ENCODE data around the gene HSP90AA1. TPM values are rescaled to one million over a fixed set of nuclear protein-coding genes. Genes with fewer than 3 reads are reported as not detected.
A peak's percentile ranks its signal among the peaks of the same experiment; 100 is the strongest.

The HSP90AA1 gene
- total RNA-seq, 1 experiment from 2014 or later, result 842 TPM

DNA sequence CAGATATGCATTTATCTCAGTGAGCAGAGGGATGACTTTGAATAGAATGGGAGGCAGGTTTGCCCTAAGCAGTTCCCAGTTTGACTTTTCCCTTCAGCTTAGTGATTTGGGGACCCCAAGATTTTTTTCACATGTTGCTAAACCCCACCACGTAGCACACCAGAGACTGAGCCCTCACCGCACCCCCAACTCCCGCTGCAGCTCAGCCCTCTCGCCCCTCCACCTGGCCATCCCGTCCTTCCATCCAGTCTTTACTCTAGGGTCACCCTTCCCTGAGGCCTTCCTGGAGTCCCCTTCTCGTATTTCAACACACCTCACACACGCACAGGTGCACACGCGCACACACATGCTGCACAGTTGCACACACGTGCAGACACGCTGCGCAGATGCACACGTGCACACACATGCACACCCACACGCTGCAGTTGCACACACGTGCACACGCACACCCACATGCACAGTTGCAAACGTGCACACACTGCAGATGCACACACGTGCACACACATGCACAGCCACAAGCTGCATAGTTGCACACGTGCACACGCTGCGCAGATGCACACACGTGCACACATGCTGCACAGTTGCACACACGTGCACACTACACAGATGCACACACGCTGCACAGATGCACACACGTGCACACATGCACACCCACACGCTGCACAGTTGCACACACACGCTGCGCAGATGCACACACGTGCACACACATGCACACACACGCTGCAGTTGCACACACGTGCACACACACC, 30.0 kb downstream of the HSP90AA1 start:
- no peak for ATAC-seq
- Mint-ChIP-seq H3K4me1 (peaks cover 38% of the 10 kb centered on the region), H3K27me3 (ENCODE audit: low read depth) (no peaks in the 10 kb centered on the region), H3K4me3 (no peak overlapping the region), H3K27ac (0 out of 2 replicates have a peak overlapping the region, but pooled peaks have one; percentile 70), H3K9me3 (no peaks in the 10 kb centered on the region), H3K36me3 (peaks cover 10% of the 10 kb centered on the region)
- DNase-seq (ENCODE audit: low spot score), result no peak
- ChIA-PET CTCF (interaction anchor here (1.4 to 1.6 kb wide), 2 partner anchors 10 to 39 kb away, joined by 5 to 6 read pairs; no protein-coding TSS in a partner anchor), POLR2A (no interaction called here)
- TF ChIP-seq FOXP1 (CRISPR knock-in tag; IDR thresholded peaks at IDR 0.05; ENCODE audit: borderline replicate concordance) (no peak), CREB1 (CRISPR knock-in tag; IDR thresholded peaks at IDR 0.05) (no peak), ZNF121 (CRISPR knock-in tag; IDR thresholded peaks at IDR 0.05) (peak; percentile 52; the same call in 1 of the 2 replicates)
- TF ChIP-seq, protein P1, sequence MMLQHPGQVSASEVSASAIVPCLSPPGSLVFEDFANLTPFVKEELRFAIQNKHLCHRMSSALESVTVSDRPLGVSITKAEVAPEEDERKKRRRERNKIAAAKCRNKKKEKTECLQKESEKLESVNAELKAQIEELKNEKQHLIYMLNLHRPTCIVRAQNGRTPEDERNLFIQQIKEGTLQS (CRISPR knock-in tag; conservative IDR thresholded peaks at IDR 0.05), result peak; percentile 55; the same call in 1 of the 2 replicates

DNA sequence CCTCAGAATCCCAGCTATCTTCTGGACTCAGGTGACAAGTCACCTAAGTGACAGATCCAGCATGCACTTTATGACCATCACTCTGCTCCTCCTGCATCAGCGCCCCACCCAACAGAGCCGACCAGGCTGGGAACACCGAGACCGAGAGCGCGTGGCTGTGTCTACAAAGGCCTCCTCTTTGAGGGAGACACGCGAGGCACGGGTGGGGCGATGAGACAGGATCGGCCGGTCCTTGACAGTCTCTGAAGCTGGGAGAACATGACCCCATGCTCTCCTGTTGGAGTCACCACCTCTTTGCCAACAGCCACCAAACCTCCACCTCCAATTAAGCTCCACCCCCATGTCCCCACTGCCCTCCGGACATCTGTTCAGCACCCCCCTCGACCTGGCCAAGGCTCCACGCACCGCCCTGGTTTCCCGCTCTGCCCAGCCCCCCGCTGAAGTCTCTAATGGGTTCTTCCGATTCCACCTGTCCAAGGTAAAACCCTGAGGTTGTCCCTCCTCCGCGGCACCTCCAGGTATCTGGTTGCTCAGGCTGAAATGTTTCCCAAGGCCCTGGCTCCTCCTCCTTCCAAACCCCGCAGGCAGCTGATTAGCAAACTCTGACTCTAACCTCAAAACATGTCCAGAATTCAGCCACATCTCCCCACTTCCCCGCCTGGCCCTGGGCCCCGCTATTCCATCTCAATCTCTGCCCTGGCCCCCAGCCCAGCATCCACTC, 31.5 kb downstream of the HSP90AA1 start:
- CTCF ChIA-PET, result interaction anchor here (0.9 to 1.3 kb wide), 2 partner anchors 9 to 34 kb away, joined by 3 to 8 read pairs; no protein-coding TSS in a partner anchor
- H3K4me3 Mint-ChIP-seq, result no peak overlapping the region
- peak; percentile 57 for DNase-seq (ENCODE audit: low spot score)

More for the DNA sequence above, 31.5 kb downstream of the HSP90AA1 start:
- peak overlapping the region; percentile 83 for H3K27ac Mint-ChIP-seq
- POLR2A ChIA-PET, result interaction anchor here (0.7 kb wide), 1 partner anchor 327 kb away, joined by 3 read pairs; no protein-coding TSS in a partner anchor
- H3K9me3 Mint-ChIP-seq, result no peaks in the 10 kb centered on the region
- H3K4me1 Mint-ChIP-seq, result peaks cover 38% of the 10 kb centered on the region
- peaks cover 21% of the 10 kb centered on the region for H3K36me3 Mint-ChIP-seq
- peak; percentile 65 for ATAC-seq
- H3K27me3 Mint-ChIP-seq (ENCODE audit: low read depth), result no peaks in the 10 kb centered on the region
- TF ChIP-seq KAT7 (CRISPR knock-in tag; IDR thresholded peaks at IDR 0.05; ENCODE audit: borderline replicate concordance) (no peak), PRRX2 (CRISPR knock-in tag; IDR thresholded peaks at IDR 0.05) (no peak), ZNF423 (CRISPR knock-in tag; IDR thresholded peaks at IDR 0.05) (no peak), NFE2L1 (CRISPR knock-in tag; IDR thresholded peaks at IDR 0.05) (no peak), MXD4 (CRISPR knock-in tag; IDR thresholded peaks at IDR 0.05; ENCODE audit: borderline replicate concordance) (no peak), ZNF671 (CRISPR knock-in tag; IDR thresholded peaks at IDR 0.05) (no peak), E2F5 (CRISPR knock-in tag; IDR thresholded peaks at IDR 0.05) (no peak), ZNF416 (CRISPR knock-in tag; IDR thresholded peaks at IDR 0.05) (no peak), TP53 (CRISPR knock-in tag; IDR thresholded peaks at IDR 0.05) (no peak), FOXJ3 (CRISPR knock-in tag; IDR thresholded peaks at IDR 0.05; ENCODE audit: borderline replicate concordance) (no peak), ESRRA (CRISPR knock-in tag; IDR thresholded peaks at IDR 0.05; ENCODE audit: borderline replicate concordance) (no peak), E2F4 (CRISPR knock-in tag; IDR thresholded peaks at IDR 0.05; ENCODE audit: borderline replicate concordance, low read depth) (no peak), ETV6 (CRISPR knock-in tag; IDR thresholded peaks at IDR 0.05) (no peak), ZBTB21 (CRISPR knock-in tag; IDR thresholded peaks at IDR 0.05; ENCODE audit: borderline replicate concordance) (no peak), SMAD3 (CRISPR knock-in tag; IDR thresholded peaks at IDR 0.05; ENCODE audit: borderline replicate concordance) (no peak), EMX1 (CRISPR knock-in tag; IDR thresholded peaks at IDR 0.05) (no peak), ATF6 (CRISPR knock-in tag; IDR thresholded peaks at IDR 0.05) (no peak)
- TF ChIP-seq, protein P1 (CRISPR knock-in tag; conservative IDR thresholded peaks at IDR 0.05), result no peak
- TF ChIP-seq, protein P2, sequence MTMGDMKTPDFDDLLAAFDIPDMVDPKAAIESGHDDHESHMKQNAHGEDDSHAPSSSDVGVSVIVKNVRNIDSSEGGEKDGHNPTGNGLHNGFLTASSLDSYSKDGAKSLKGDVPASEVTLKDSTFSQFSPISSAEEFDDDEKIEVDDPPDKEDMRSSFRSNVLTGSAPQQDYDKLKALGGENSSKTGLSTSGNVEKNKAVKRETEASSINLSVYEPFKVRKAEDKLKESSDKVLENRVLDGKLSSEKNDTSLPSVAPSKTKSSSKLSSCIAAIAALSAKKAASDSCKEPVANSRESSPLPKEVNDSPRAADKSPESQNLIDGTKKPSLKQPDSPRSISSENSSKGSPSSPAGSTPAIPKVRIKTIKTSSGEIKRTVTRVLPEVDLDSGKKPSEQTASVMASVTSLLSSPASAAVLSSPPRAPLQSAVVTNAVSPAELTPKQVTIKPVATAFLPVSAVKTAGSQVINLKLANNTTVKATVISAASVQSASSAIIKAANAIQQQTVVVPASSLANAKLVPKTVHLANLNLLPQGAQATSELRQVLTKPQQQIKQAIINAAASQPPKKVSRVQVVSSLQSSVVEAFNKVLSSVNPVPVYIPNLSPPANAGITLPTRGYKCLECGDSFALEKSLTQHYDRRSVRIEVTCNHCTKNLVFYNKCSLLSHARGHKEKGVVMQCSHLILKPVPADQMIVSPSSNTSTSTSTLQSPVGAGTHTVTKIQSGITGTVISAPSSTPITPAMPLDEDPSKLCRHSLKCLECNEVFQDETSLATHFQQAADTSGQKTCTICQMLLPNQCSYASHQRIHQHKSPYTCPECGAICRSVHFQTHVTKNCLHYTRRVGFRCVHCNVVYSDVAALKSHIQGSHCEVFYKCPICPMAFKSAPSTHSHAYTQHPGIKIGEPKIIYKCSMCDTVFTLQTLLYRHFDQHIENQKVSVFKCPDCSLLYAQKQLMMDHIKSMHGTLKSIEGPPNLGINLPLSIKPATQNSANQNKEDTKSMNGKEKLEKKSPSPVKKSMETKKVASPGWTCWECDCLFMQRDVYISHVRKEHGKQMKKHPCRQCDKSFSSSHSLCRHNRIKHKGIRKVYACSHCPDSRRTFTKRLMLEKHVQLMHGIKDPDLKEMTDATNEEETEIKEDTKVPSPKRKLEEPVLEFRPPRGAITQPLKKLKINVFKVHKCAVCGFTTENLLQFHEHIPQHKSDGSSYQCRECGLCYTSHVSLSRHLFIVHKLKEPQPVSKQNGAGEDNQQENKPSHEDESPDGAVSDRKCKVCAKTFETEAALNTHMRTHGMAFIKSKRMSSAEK (CRISPR knock-in tag; IDR thresholded peaks at IDR 0.05; ENCODE audit: borderline replicate concordance), result no peak
- TF ChIP-seq, protein P3, sequence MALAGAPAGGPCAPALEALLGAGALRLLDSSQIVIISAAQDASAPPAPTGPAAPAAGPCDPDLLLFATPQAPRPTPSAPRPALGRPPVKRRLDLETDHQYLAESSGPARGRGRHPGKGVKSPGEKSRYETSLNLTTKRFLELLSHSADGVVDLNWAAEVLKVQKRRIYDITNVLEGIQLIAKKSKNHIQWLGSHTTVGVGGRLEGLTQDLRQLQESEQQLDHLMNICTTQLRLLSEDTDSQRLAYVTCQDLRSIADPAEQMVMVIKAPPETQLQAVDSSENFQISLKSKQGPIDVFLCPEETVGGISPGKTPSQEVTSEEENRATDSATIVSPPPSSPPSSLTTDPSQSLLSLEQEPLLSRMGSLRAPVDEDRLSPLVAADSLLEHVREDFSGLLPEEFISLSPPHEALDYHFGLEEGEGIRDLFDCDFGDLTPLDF (CRISPR knock-in tag; IDR thresholded peaks at IDR 0.05), result no peak
